Lower leg skin (tissue), 4 donors: Measurements from ENCODE around the gene IFNL1. TPM values are rescaled to one million over a fixed set of nuclear protein-coding genes. Genes with fewer than 3 reads are reported as not detected.
"Not testable (repeated sequence)": the region's sequence is repeated elsewhere in the genome, so short reads cannot be mapped to it uniquely, and the experiment has no call there.

Experiments
- DNase-seq, 2 donors: peaks; one replicate each; pipeline ENCODE4 v3.0.0-alpha.2; 2019; ENCODE audit warnings: low spot score in 2 of 2
- H3K4me3 ChIP-seq: fragments of 200-600 bp; sonication (generic); 2 replicates; pipeline ENCODE4 v1.5.1; 2017; ENCODE audit warnings: mild to moderate bottlenecking, low read depth; ENCODE audit not compliant: poor library complexity, severe bottlenecking
- CTCF ChIP-seq, 3 donors: fragments of 450-650 bp; IDR thresholded peaks; one replicate each; pipeline ENCODE4 v1.5.1; 2016; ENCODE audit warnings: antibody characterized with exemption in 3 of 3, mild to moderate bottlenecking in 3 of 3, moderate library complexity in 2 of 3
- POLR2A ChIP-seq, 2 donors: fragments of 450-650 bp; IDR thresholded peaks; one replicate each; pipeline ENCODE4 v1.6.1; 2016 to 2017; ENCODE audit warnings: antibody characterized with exemption in 2 of 2, mild to moderate bottlenecking in 1 of 2, moderate library complexity in 1 of 2
- WGBS, 2 donors: methylation state at CpG; one replicate each; pipeline ENCODE4 v1.1.5; 2018; 5-methylcytosine and 5-hydroxymethylcytosine counted together
- intact Hi-C: fragments of 100-400 bp; cut with DNase I; formaldehyde crosslinking; loops from one replicate; pipeline ENCODE4 v1.15.0; 2023; ENCODE audit warnings: low total_unique reads
- total RNA-seq, 4 donors: library from RNA; depleted of rRNA; stranded (reverse); fragments of >200 nt; gene quantifications; one replicate each; pipeline ENCODE4 v1.1.0, GENCODE V29; 2016

IFNL1 gene
- total RNA-seq, 4 donors from 2014 or later, result not detected

- no peak overlapping the region for H3K4me3 ChIP-seq
- no peak for DNase-seq
- 91% methylated on average over 7 of the region's 7 CpGs for WGBS, 2 donors
- TF ChIP-seq CTCF (IDR thresholded peaks at IDR 0.05), result no peak
- intact Hi-C loops, result no loop called here
Observed at GRCh38 chr19:39332293-39332692, 36.1 kb downstream of the IFNL1 start.

- 71 to 86% methylated on average over 6 of the region's 6 CpGs for WGBS, 2 donors
- H3K4me3 ChIP-seq, intact Hi-C loops, DNase-seq: not testable (repeated sequence)
Observed at GRCh38 chr19:39332738-39333137, 36.5 kb downstream of the IFNL1 start.

GRCh38 chr19:39333507-39333906, 37.3 kb downstream of the IFNL1 start:
- 86 to 95% methylated on average over 6 of the region's 6 CpGs for WGBS, 2 donors
- DNase-seq, result no peak
- TF ChIP-seq CTCF (IDR thresholded peaks at IDR 0.05) (no peak), POLR2A (IDR thresholded peaks at IDR 0.05) (no peak)
- H3K4me3 ChIP-seq, result no peak overlapping the region
- intact Hi-C loops, result no loop called here

- TF ChIP-seq CTCF (IDR thresholded peaks at IDR 0.05) (no peak), POLR2A (IDR thresholded peaks at IDR 0.05) (no peak)
- 90 to 94% methylated on average over 5 of the region's 5 CpGs for WGBS, 2 donors
- no peak overlapping the region for H3K4me3 ChIP-seq
- DNase-seq, result no peak
- intact Hi-C loops, result no loop called here
Observed at GRCh38 chr19:39334444-39334976, 38.3 kb downstream of the IFNL1 start.

GRCh38 chr19:39335168-39335548, 39.0 kb downstream of the IFNL1 start:
- WGBS, 2 donors, result 67 to 71% methylated on average over 6 of the region's 6 CpGs

GRCh38 chr19:39336483-39336882, 40.3 kb downstream of the IFNL1 start:
- DNase-seq, result no peak
- H3K4me3 ChIP-seq, result no peak overlapping the region
- intact Hi-C loops, result no loop called here
- TF ChIP-seq POLR2A (IDR thresholded peaks at IDR 0.05), result no peak
- TF ChIP-seq CTCF (IDR thresholded peaks at IDR 0.05), result no peak
- WGBS, 2 donors, result 70 to 71% methylated on average over 3 of the region's 3 CpGs

More at GRCh38 chr19:39335168-39335548, 39.0 kb downstream of the IFNL1 start:
- peak overlapping the region; percentile 42 for H3K4me3 ChIP-seq
- DNase-seq, result no peak
- TF ChIP-seq CTCF (IDR thresholded peaks at IDR 0.05), result no peak
- TF ChIP-seq POLR2A (IDR thresholded peaks at IDR 0.05), result no peak
- intact Hi-C loops, result no loop called here
